GM12878 (cell line): ENCODE data around the gene RINT1.

ENCODE experiments used
- CHD1 ChIP-seq: IDR thresholded peaks from 2 replicates; pipeline ENCODE4 v1.6.1; 2012; ENCODE audit warnings: low read depth, low read length, improper control_type of control experiment
- CTCF ChIP-seq, 3 experiments: IDR thresholded peaks in 2 of 3; conservative IDR thresholded peaks in 1 of 3; 2 replicates each; pipeline ENCODE4 v1.5.1; 2011; ENCODE audit warnings: low read depth in 3 of 3, low read length in 3 of 3, mild to moderate bottlenecking in 3 of 3, control low read depth in 2 of 3, moderate library complexity in 2 of 3, inconsistent platforms in 1 of 3, mixed read lengths in 1 of 3; ENCODE audit not compliant: control insufficient read depth in 2 of 3, insufficient read depth in 1 of 3; ENCODE audit errors: extremely low read depth in 1 of 3
- E2F4 ChIP-seq: IDR thresholded peaks from 2 replicates; pipeline ENCODE4 v1.6.1; 2012; ENCODE audit warnings: low read depth, low read length, improper control_type of control experiment
- EGR1 ChIP-seq, 2 experiments: IDR thresholded peaks; 1 replicate in 1 of 2; 2 replicates in 1 of 2; pipeline ENCODE4 v1.6.1; 2011 to 2012; ENCODE audit warnings: low read depth in 2 of 2, low read length in 2 of 2, borderline replicate concordance in 1 of 2, mild to moderate bottlenecking in 1 of 2, moderate library complexity in 1 of 2
- EP300 ChIP-seq, 2 experiments: fragments of 150-350 bp in 1 of 2; IDR thresholded peaks; 2 replicates each; pipeline ENCODE4 v1.6.1; 2011 to 2012; ENCODE audit warnings: low read depth in 2 of 2, low read length in 2 of 2, borderline replicate concordance in 1 of 2, improper control_type of control experiment in 1 of 2, inconsistent platforms in 1 of 2; ENCODE audit not compliant: control insufficient read depth in 1 of 2
- ESRRA ChIP-seq: IDR thresholded peaks from 2 replicates; pipeline ENCODE4 v1.6.1; 2012; ENCODE audit warnings: mild to moderate bottlenecking, low read length, improper control_type of control experiment
- EZH2 ChIP-seq: IDR thresholded peaks from 2 replicates; pipeline ENCODE4 v1.6.1; 2012; ENCODE audit warnings: low read depth, mild to moderate bottlenecking, control low read depth, inconsistent platforms, low read length, borderline replicate concordance; ENCODE audit not compliant: control insufficient read depth
- FOXM1 ChIP-seq: IDR thresholded peaks from 2 replicates; pipeline ENCODE4 v1.6.1; 2012; ENCODE audit warnings: low read depth, mild to moderate bottlenecking, inconsistent platforms, low read length, moderate library complexity
- LARP7 ChIP-seq: fragments of 450-650 bp; IDR thresholded peaks from 2 replicates; pipeline ENCODE4 v1.6.1; 2017; ENCODE audit warnings: mild to moderate bottlenecking
- PBX3 ChIP-seq: IDR thresholded peaks from 2 replicates; pipeline ENCODE4 v1.6.1; 2011; ENCODE audit warnings: mild to moderate bottlenecking, low read depth, low read length, moderate library complexity; ENCODE audit not compliant: insufficient replicate concordance
- POLR2AphosphoS2 ChIP-seq: IDR thresholded peaks from 2 replicates; pipeline ENCODE4 v1.6.1; 2011; ENCODE audit warnings: low read depth, mild to moderate bottlenecking, low read length, improper control_type of control experiment, moderate library complexity
- POLR2AphosphoS5 ChIP-seq: IDR thresholded peaks from 2 replicates; pipeline ENCODE4 v1.6.1; 2011; ENCODE audit warnings: mild to moderate bottlenecking, low read length, inconsistent platforms

GRCh38 chr7:105519353-105519752 lies 12.6 kb upstream of the RINT1 start:
- TF ChIP-seq CHD1 (no peak), E2F4 (no peak), CTCF (IDR thresholded peaks at IDR 0.05 in 2 of 3, conservative IDR thresholded peaks at IDR 0.05 in 1 of 3; ENCODE audit: control insufficient read depth in 2 of 3, extremely low read depth in 1 of 3, insufficient read depth in 1 of 3, low read depth in 3 of 3, low read length in 3 of 3) (no peak), POLR2AphosphoS2 (no peak), LARP7 (no peak), ESRRA (no peak), FOXM1 (no peak), PBX3 (no peak), EP300 (IDR thresholded peaks at IDR 0.05; ENCODE audit: borderline replicate concordance in 1 of 2, control insufficient read depth in 1 of 2, low read depth in 2 of 2, low read length in 2 of 2) (no peak), EGR1 (IDR thresholded peaks at IDR 0.05; ENCODE audit: borderline replicate concordance in 1 of 2, low read depth in 2 of 2, low read length in 2 of 2) (no peak), EZH2 (no peak), POLR2AphosphoS5 (no peak)
